PFSK-1 (cell line): ENCODE data around the gene AGTPBP1.

ENCODE experiments used
- FOXP2 ChIP-seq: optimal IDR thresholded peaks from 2 replicates; pipeline ENCODE3; 2011; ENCODE audit warnings: borderline replicate concordance, control low read depth, inconsistent platforms; ENCODE audit not compliant: insufficient read depth; ENCODE audit errors: extremely low read length, extremely low read depth
- POLR2AphosphoS5 ChIP-seq: IDR thresholded peaks from 2 replicates; pipeline ENCODE4 v1.6.1; 2012; ENCODE audit warnings: low read depth, mild to moderate bottlenecking, control low read depth, low read length, moderate library complexity
- REST ChIP-seq, 2 experiments: IDR thresholded peaks; 2 replicates each; pipeline versions ENCODE4 v1.6.1 to v1.8.0; 2011 to 2012; ENCODE audit warnings: low read depth in 2 of 2, low read length in 2 of 2, control low read depth in 1 of 2, inconsistent platforms in 1 of 2, mild to moderate bottlenecking in 1 of 2, moderate library complexity in 1 of 2; ENCODE audit not compliant: insufficient read depth in 1 of 2
- SIN3A ChIP-seq: IDR thresholded peaks from 2 replicates; pipeline ENCODE4 v1.6.1; 2012; ENCODE audit warnings: mild to moderate bottlenecking, low read length, moderate library complexity, borderline replicate concordance; ENCODE audit not compliant: insufficient read depth
- TAF1 ChIP-seq: IDR thresholded peaks from 2 replicates; pipeline ENCODE4 v1.6.1; 2012; ENCODE audit warnings: low read length, control low read depth, borderline replicate concordance; ENCODE audit not compliant: insufficient read depth

DNA sequence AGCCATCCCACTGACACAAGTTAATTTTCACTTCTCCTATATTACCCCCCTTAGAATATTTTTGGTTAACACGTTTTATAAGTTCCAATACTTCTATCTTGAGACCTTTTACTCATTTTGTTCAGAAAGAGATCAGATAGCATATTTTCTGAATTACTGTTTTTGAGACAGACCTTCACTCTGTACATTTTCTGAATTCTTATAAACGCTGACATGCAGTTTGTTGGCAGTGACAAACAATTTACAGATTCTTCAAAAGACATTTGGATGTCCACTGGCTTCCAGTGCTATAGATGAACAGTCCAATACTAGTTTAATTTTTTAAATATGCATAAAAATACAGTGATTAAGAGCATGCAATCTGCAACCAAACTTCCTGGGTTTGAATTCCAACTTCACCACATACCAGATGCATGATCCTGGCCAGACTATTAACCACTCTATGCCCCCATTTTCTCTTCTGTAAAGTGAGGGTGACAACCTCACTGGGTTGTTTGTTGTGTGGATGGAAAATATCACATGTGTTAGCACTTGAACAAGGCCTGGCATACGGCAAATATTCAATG, 142.1 kb downstream of the AGTPBP1 start:
- TF ChIP-seq TAF1: no peak
- TF ChIP-seq POLR2AphosphoS5: no peak
- TF ChIP-seq REST (IDR thresholded peaks at IDR 0.05; ENCODE audit: insufficient read depth in 1 of 2, low read depth in 2 of 2, low read length in 2 of 2): no peak
- TF ChIP-seq SIN3A: no peak
- TF ChIP-seq FOXP2: no peak
